Hematopoietic multipotent progenitor cell treated with erythropoietin and hydrocortisone succinate and interleukin-3 and kit ligand, for 8 days (in vitro differentiated cells): ENCODE measurements around the gene SLITRK2.

Source experiments
- DNase-seq: peaks from one replicate; pipeline ENCODE4 v3.0.0-alpha.2; 2015

SLITRK2 gene

DNA sequence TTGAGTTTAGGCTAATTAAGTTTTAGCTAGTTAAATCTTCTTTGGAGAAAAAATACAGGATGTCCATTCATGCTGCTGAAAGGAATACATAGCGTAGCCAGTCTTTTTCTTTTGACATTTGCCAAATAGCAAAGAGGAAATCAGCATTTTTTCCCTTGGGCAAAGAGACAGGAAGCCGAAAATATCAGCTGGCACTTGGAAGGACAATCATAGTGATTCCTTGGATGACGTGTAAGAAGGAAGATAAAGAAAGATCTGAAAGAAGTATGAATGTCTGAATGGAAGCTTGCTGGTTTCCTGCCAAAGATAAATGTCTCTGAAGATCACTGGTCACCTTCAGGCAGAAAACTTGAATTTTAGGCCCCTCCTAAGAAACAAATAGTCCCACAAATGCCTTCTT lies 44.2 kb downstream of the SLITRK2 start:
- DNase-seq: no peak

GRCh38 chrX:145865082-145865481 lies 47.5 kb downstream of the SLITRK2 start:
- DNase-seq: no peak
